ENCODE measurements around the gene SLC35F6. TPM values are rescaled to one million over a fixed set of nuclear protein-coding genes. Genes with fewer than 3 reads are reported as not detected.
A peak's percentile ranks its signal among the peaks of the same experiment; 100 is the strongest.

SLC35F6 gene
- total RNA-seq, 6 experiments from 2014 or later, result 14.2 to 73.9 (median 27.2) TPM

DNA sequence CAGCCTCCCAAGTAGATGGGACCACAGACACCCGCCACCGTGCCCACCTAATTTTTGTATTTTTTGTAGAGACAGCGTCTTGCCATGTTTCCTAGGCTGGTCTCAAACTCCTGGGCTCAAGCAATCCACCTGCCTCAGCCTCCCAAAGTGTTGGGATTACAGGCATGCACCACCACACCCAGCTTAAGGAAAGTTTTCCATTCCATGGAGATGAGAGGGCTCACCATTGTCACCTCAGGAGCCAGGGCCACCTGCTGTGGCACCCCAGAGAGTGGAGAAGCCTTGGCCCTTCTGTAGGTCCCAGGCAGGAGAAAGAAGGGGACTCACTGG is 4.6 kb downstream of the SLC35F6 start:
- TF ChIP-seq POLR2A (IDR thresholded peaks at IDR 0.05), result no peak
- TF ChIP-seq, protein P1, sequence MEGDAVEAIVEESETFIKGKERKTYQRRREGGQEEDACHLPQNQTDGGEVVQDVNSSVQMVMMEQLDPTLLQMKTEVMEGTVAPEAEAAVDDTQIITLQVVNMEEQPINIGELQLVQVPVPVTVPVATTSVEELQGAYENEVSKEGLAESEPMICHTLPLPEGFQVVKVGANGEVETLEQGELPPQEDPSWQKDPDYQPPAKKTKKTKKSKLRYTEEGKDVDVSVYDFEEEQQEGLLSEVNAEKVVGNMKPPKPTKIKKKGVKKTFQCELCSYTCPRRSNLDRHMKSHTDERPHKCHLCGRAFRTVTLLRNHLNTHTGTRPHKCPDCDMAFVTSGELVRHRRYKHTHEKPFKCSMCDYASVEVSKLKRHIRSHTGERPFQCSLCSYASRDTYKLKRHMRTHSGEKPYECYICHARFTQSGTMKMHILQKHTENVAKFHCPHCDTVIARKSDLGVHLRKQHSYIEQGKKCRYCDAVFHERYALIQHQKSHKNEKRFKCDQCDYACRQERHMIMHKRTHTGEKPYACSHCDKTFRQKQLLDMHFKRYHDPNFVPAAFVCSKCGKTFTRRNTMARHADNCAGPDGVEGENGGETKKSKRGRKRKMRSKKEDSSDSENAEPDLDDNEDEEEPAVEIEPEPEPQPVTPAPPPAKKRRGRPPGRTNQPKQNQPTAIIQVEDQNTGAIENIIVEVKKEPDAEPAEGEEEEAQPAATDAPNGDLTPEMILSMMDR (IDR thresholded peaks at IDR 0.05), result no peak
- H3K36me3 ChIP-seq, result no peaks in the 10 kb centered on the region
- H3K9me3 ChIP-seq, result no peaks in the 10 kb centered on the region
- H3K4me1 ChIP-seq, result peaks cover 3 to 78% (median 45%) of the 10 kb centered on the region in 4 donors
- no peak overlapping the region for H3K4me3 ChIP-seq
- peak overlapping the region; percentile 53 to 72 (median 62) for H3K27ac ChIP-seq
- 100% methylated on average over 3 of the region's 3 CpGs for WGBS (ENCODE audit: insufficient coverage, low coverage, low lambda C conversion rate, missing lambda C conversion rate)
- no peaks in the 10 kb centered on the region for H3K27me3 ChIP-seq
- no peak for ATAC-seq
- no peak for DNase-seq
- intact Hi-C loops (cut with DNase I), result no loop called here

DNA sequence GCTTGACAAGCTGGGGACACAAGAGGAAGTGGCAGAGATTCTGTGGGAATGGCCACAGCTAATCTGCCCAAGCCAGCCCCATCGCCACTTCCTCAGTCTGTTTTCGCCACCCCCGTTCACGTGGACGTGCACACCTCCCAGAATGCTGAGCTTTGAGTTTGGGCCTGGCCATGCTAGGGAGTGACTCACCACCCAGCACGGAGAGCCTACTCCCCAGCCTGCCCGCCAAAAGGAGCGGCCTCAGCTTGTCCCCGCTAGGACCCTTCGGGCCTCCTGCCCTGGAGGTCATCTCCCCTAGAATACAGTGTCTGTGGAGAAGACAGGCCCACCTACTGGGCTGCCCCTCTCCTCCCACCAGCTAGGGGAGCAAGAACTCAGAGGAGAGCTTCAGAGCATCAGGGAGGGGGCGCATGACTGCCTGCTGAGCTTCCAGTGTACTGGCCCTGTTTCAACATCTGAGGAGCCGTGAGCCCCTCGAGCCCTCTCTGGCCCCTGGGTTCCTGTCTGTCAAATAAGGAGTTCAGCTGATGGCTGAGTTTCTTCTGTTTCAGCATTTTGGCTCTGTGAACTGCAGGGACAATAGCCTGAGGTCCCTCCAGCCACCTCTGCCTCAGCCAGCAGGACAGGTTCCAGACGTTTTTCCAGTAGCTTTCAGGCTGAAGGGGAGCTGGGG is 5.1 kb downstream of the SLC35F6 start:
- DNase-seq, result peak; percentile 73 to 86 (median 79)
- Histone ChIP-seq H3K36me3 (no peaks in the 10 kb centered on the region), H3K27me3 (no peaks in the 10 kb centered on the region), H3K9me3 (no peaks in the 10 kb centered on the region), H3K4me3 (no peak overlapping the region), H3K27ac (peak overlapping the region; percentile 62 to 72 (median 63)), H3K4me1 (peaks cover 3 to 78% (median 44%) of the 10 kb centered on the region in 4 donors)
- no CpG with 5 or more reads among the region's 14 CpGs for WGBS (ENCODE audit: insufficient coverage, low coverage, low lambda C conversion rate, missing lambda C conversion rate)
- TF ChIP-seq, protein P1 (IDR thresholded peaks at IDR 0.05), result no peak
- peak; percentile 56 for TF ChIP-seq POLR2A (IDR thresholded peaks at IDR 0.05)
- intact Hi-C loops (cut with DNase I), result no loop called here
- ATAC-seq, result peak; percentile 19 to 44 (median 36)

DNA sequence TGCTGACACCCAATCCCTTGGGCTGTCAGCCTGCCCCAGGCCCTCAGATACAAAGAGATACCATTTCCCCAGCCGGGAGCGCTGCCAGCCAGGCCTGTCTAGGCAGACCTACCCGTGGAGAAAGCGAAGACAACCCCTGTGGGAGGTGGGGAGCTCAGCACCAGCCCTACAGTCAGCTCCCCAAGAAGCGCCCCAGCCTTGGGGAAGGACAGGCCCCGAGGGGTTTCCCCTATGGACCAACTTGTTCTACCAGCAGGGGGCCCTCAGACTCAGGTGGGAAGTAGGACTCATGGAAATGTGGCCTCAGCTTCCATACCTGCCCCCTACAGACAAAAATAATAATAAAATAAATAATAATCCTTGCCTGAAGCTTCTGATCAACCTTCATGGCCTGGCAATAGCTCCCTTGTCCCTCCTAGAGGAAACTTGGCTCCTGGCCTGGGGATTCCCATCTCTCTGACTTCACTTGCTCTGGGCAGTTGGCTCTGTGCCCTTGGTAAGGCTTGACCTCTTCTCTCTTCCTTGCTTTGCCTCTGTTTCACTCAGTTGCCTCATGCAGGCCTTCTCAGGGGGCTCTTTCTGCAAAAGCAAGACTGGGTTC is 7.0 kb downstream of the SLC35F6 start:
- ATAC-seq (peak; percentile 33 to 58 (median 56)), DNase-seq (peak; percentile 90 to 92 (median 91))
- H3K4me1 ChIP-seq, result peaks cover 3 to 70% (median 39%) of the 10 kb centered on the region in 4 donors
- peak overlapping the region; percentile 58 to 81 (median 71) for H3K27ac ChIP-seq
- H3K4me3 ChIP-seq, result no peak overlapping the region
- H3K36me3 ChIP-seq, result peaks cover 0 to 13% (median 9%) of the 10 kb centered on the region in 4 donors
- WGBS (ENCODE audit: insufficient coverage, low coverage, low lambda C conversion rate, missing lambda C conversion rate), result 0% methylated on average over 1 of the region's 6 CpGs
- no peaks in the 10 kb centered on the region for H3K9me3 ChIP-seq
- intact Hi-C loops (cut with DNase I), result no loop called here
- H3K27me3 ChIP-seq, result no peaks in the 10 kb centered on the region
- TF ChIP-seq, protein P1 (IDR thresholded peaks at IDR 0.05), result peak; percentile 7 to 32 (median 30)
- no peak for TF ChIP-seq POLR2A (IDR thresholded peaks at IDR 0.05)

DNA sequence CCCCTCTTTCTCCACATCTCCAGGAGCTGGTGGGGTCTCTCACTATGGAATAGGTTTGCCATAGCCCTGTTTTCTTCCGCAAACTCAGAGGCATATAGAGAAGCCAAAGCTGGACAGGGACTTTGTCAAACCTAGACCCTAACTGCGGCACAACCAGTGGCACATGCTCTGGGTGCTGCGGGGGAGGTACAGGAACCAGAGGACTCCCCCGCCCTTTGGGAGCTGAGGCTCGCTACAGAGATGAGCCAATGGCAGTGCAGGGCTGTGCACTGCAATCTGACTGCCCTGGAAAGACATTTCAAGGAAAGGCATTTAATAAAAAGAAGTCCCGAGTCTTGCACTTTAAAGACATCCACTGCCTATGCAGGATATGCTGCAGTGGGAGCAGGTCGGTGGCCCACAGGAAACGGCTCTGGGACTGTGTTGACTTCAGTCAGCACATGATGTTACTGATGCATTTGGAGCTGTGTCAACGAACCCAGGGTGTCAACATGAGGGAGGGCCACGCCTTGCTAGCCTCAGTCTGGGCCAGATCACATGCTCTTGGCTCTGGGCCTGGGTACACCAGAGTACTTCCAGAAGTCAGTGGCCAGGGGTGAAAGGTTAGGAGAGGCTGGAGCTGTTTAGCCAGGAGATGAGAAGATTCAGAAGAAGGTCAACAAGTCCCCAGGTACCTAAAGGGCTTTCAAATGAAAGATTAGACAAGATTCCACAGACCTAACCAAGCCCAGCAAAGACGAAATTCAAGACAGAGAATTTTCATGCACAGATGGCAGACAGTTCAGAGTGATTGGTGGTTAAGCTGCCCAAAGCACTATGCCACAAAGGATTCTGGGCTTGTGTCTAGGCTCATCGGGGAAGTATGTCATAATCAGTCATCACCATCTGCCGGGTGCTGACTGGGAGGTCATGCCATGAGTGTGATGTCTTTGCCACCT is 8.2 kb downstream of the SLC35F6 start:
- Histone ChIP-seq H3K27ac (peak overlapping the region; percentile 58 to 81 (median 74)), H3K36me3 (peaks cover 0 to 24% (median 17%) of the 10 kb centered on the region in 4 donors), H3K9me3 (no peaks in the 10 kb centered on the region), H3K4me3 (no peak overlapping the region), H3K27me3 (no peaks in the 10 kb centered on the region), H3K4me1 (peaks cover 3 to 60% (median 34%) of the 10 kb centered on the region in 4 donors)
- DNase-seq, result peak; percentile 95 to 99 (median 97)
- WGBS (ENCODE audit: insufficient coverage, low coverage, low lambda C conversion rate, missing lambda C conversion rate), result 11% methylated on average over 9 of the region's 13 CpGs
- intact Hi-C loops (cut with DNase I), result no loop called here
- TF ChIP-seq, protein P1 (IDR thresholded peaks at IDR 0.05), result no peak
- TF ChIP-seq POLR2A (IDR thresholded peaks at IDR 0.05), result peak; percentile 74
- ATAC-seq, result peak; percentile 79 to 89 (median 84)
